Osteocyte (in vitro differentiated cells): ENCODE measurements around the gene CLEC9A. TPM values are rescaled to one million over a fixed set of nuclear protein-coding genes. Genes with fewer than 3 reads are reported as not detected.

Experiments used
- DNase-seq: peaks from one replicate; pipeline ENCODE4 v3.0.0; 2021; ENCODE audit warnings: mixed read lengths; ENCODE audit not compliant: unreplicated experiment; ENCODE audit errors: extremely low spot score
- H3K27ac Mint-ChIP-seq: one replicate; pipeline ENCODE4 v1.8.0; 2021; ENCODE audit warnings: mild to moderate bottlenecking, mixed read lengths; ENCODE audit not compliant: unreplicated experiment
- H3K27me3 Mint-ChIP-seq: one replicate; pipeline ENCODE4 v1.8.0; 2021; ENCODE audit warnings: mixed read lengths; ENCODE audit not compliant: unreplicated experiment
- H3K36me3 Mint-ChIP-seq: one replicate; pipeline ENCODE4 v1.8.0; 2021; ENCODE audit warnings: mixed read lengths; ENCODE audit not compliant: unreplicated experiment
- H3K4me1 Mint-ChIP-seq: one replicate; pipeline ENCODE4 v1.8.0; 2021; ENCODE audit warnings: mixed read lengths; ENCODE audit not compliant: unreplicated experiment
- H3K4me3 Mint-ChIP-seq: one replicate; pipeline ENCODE4 v1.8.0; 2021; ENCODE audit warnings: mild to moderate bottlenecking, moderate library complexity, mixed read lengths; ENCODE audit not compliant: unreplicated experiment
- H3K9me3 Mint-ChIP-seq: one replicate; pipeline ENCODE4 v1.8.0; 2021; ENCODE audit warnings: mixed read lengths; ENCODE audit not compliant: unreplicated experiment
- CTCF ChIP-seq: fragments of 200-600 bp; sonication (generic); IDR thresholded peaks from 2 replicates; pipeline ENCODE4 v1.5.0; 2021; ENCODE audit warnings: antibody characterized with exemption, mild to moderate bottlenecking, moderate library complexity
- total RNA-seq: library from RNA; stranded (reverse); gene quantifications from 2 replicates; pipeline ENCODE4 v1.2.1, GENCODE V29; 2021

The CLEC9A gene
- total RNA-seq, 1 donor from 2014 or later: not detected

DNA sequence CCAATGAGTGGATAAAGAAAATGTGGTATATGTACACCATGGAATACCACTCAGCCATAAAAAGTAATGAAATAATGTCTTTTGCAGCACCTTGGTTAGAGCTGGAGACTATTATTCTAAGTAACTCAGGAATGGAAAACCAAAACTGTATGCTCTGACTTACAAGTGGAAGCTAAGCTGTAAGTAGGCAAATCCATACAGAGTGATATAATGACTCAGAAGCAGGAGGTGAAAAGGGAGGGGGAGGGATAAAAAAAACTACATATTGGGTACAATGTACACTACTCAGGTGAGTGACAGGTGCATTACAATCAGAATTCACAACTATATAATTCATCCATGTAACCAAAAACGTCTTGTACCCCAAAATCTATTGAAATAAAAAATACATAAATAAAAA is 83.4 kb downstream of the CLEC9A start:
- DNase-seq: no peak
- Mint-ChIP-seq H3K4me3 (no peak overlapping the region), H3K27me3 (no peaks in the 10 kb centered on the region), H3K36me3 (no peaks in the 10 kb centered on the region), H3K4me1 (peaks cover 2% of the 10 kb centered on the region), H3K27ac (no peak overlapping the region), H3K9me3 (no peaks in the 10 kb centered on the region)
- TF ChIP-seq CTCF: no peak

- H3K27ac Mint-ChIP-seq: no peak overlapping the region
- peaks cover 2% of the 10 kb centered on the region for H3K4me1 Mint-ChIP-seq
- no peak for DNase-seq
- no peak for TF ChIP-seq CTCF
- no peaks in the 10 kb centered on the region for H3K9me3 Mint-ChIP-seq
- H3K36me3 Mint-ChIP-seq: no peaks in the 10 kb centered on the region
- peaks cover 2% of the 10 kb centered on the region for H3K27me3 Mint-ChIP-seq
- H3K4me3 Mint-ChIP-seq: no peak overlapping the region
Observed at GRCh38 chr12:10115311-10115710, 84.8 kb downstream of the CLEC9A start.

Other genes starting within 250 kb of the CLEC9A start
- not detected in 2 replicates for gene KLRF1, start 203.2 kb upstream of the CLEC9A start, total RNA-seq
- gene CLEC2B, start 161.3 kb upstream of the CLEC9A start, total RNA-seq: not detected in 2 replicates
- not detected in 2 replicates for gene KLRF2, start 149.2 kb upstream of the CLEC9A start, total RNA-seq
- not detected in 2 replicates for gene CLEC2A, start 98.3 kb upstream of the CLEC9A start, total RNA-seq
- gene CLEC12A, start 59.3 kb upstream of the CLEC9A start, total RNA-seq: not detected in 2 replicates
- not detected in 2 replicates for gene CLEC1B, start 31.6 kb upstream of the CLEC9A start, total RNA-seq
- gene CLEC12B, start 20.1 kb upstream of the CLEC9A start, total RNA-seq: not detected in 2 replicates
- gene CLEC1A, start 68.3 kb downstream of the CLEC9A start, total RNA-seq: not detected in 2 replicates
- not detected in 2 replicates for gene CLEC7A, start 99.5 kb downstream of the CLEC9A start, total RNA-seq
- gene OLR1, start 141.4 kb downstream of the CLEC9A start, total RNA-seq: not detected in 2 replicates
- not detected in 2 replicates for gene TMEM52B, start 148.3 kb downstream of the CLEC9A start, total RNA-seq
- 72.3 and 74.7 TPM in 2 replicates for gene GABARAPL1, start 182.2 kb downstream of the CLEC9A start, total RNA-seq